WTC11 (cell line): Measurements from ENCODE around the gene LAPTM4A. TPM values are rescaled to one million over a fixed set of nuclear protein-coding genes. Genes with fewer than 3 reads are reported as not detected.

Experiments
- ATAC-seq: fragments of 200-7000 bp; cut with Tn5 transposase; 2 replicates; pipeline ENCODE4 v1.10.0; 2021; ENCODE audit warnings: mild to moderate bottlenecking, moderate library complexity
- CTCF ChIA-PET: fragments of 300-600 bp; sonication (Branson Sonifier 250); formaldehyde crosslinking; loops from one replicate; lab custom pipeline; 2021; ENCODE audit warnings: antibody characterized with exemption; lab: Charles Lee
- POLR2A ChIA-PET: fragments of 350-600 bp; sonication (Branson Sonifier 250); formaldehyde crosslinking; loops from one replicate; lab custom pipeline; 2021; ENCODE audit warnings: antibody characterized with exemption; lab: Charles Lee
- DNase-seq: peaks from one replicate; pipeline ENCODE4 v3.0.0; 2021; ENCODE audit warnings: low spot score
- H3K27ac Mint-ChIP-seq: 2 replicates; pipeline ENCODE4 v1.8.0; 2021; ENCODE audit warnings: mixed read lengths
- H3K27me3 Mint-ChIP-seq: 2 replicates; pipeline ENCODE4 v1.8.0; 2021; ENCODE audit warnings: low read depth, mild to moderate bottlenecking, moderate library complexity, mixed read lengths
- H3K36me3 Mint-ChIP-seq: 2 replicates; pipeline ENCODE4 v1.8.0; 2021; ENCODE audit warnings: mixed read lengths
- H3K4me1 Mint-ChIP-seq: 2 replicates; pipeline ENCODE4 v1.8.0; 2022; ENCODE audit warnings: mixed read lengths
- H3K4me3 Mint-ChIP-seq: 2 replicates; pipeline ENCODE4 v1.8.0; 2021; ENCODE audit warnings: mild to moderate bottlenecking, moderate library complexity, mixed read lengths
- H3K9me3 Mint-ChIP-seq: 2 replicates; pipeline ENCODE4 v1.8.0; 2021; ENCODE audit warnings: mixed read lengths
- CBFB ChIP-seq: sonication (generic); formaldehyde crosslinking; IDR thresholded peaks from 2 replicates; pipeline ENCODE4 v1.8.1; 2022; ENCODE audit warnings: mild to moderate bottlenecking, low read depth, missing genetic modification reagents
- FOXP4 ChIP-seq: sonication (generic); formaldehyde crosslinking; IDR thresholded peaks from 2 replicates; pipeline ENCODE4 v1.8.0; 2022; ENCODE audit warnings: mild to moderate bottlenecking, missing genetic modification reagents
- GTF2I ChIP-seq: fragments of 250-450 bp; sonication (Bioruptor Pico); conservative IDR thresholded peaks from 2 replicates; pipeline ENCODE4 v1.4.0; 2021; ENCODE audit warnings: mild to moderate bottlenecking
- IRF1 ChIP-seq: sonication (generic); formaldehyde crosslinking; IDR thresholded peaks from 2 replicates; pipeline ENCODE4 v1.8.0; 2023; ENCODE audit warnings: missing genetic modification reagents
- JUN ChIP-seq: sonication (generic); formaldehyde crosslinking; IDR thresholded peaks from 2 replicates; pipeline ENCODE4 v1.8.0; 2023; ENCODE audit warnings: mild to moderate bottlenecking, missing genetic modification reagents
- OVOL2 ChIP-seq: fragments of 250-450 bp; sonication (Bioruptor Pico); IDR thresholded peaks from 2 replicates; pipeline ENCODE4 v1.9.0; 2021; ENCODE audit warnings: mild to moderate bottlenecking, borderline replicate concordance
- PRRX2 ChIP-seq: fragments of 250-450 bp; sonication (Bioruptor Pico); IDR thresholded peaks from 2 replicates; pipeline ENCODE4 v1.8.0; 2021; ENCODE audit warnings: mild to moderate bottlenecking
- SP1 ChIP-seq: sonication (generic); formaldehyde crosslinking; conservative IDR thresholded peaks from 2 replicates; pipeline ENCODE4 v1.8.1; 2022; ENCODE audit warnings: missing genetic modification reagents
- STAT6 ChIP-seq: sonication (generic); formaldehyde crosslinking; conservative IDR thresholded peaks from 2 replicates; pipeline ENCODE4 v1.8.1; 2023; ENCODE audit warnings: mild to moderate bottlenecking, low read depth, missing genetic modification reagents, moderate library complexity
- TEAD4 ChIP-seq: sonication (generic); formaldehyde crosslinking; IDR thresholded peaks from 2 replicates; pipeline ENCODE4 v1.8.0; 2022; ENCODE audit warnings: mild to moderate bottlenecking, missing genetic modification reagents
- USF1 ChIP-seq: sonication (generic); formaldehyde crosslinking; IDR thresholded peaks from 2 replicates; pipeline ENCODE4 v1.8.0; 2022; ENCODE audit warnings: mild to moderate bottlenecking, missing genetic modification reagents
- ZNF121 ChIP-seq: sonication (generic); formaldehyde crosslinking; IDR thresholded peaks from 2 replicates; pipeline ENCODE4 v1.8.0; 2023; ENCODE audit warnings: missing genetic modification reagents
- ZNF396 ChIP-seq: fragments of 250-450 bp; sonication (Bioruptor Pico); IDR thresholded peaks from 2 replicates; pipeline ENCODE4 v1.8.0; 2021; ENCODE audit warnings: mild to moderate bottlenecking, moderate library complexity, borderline replicate concordance
- ZNF532 ChIP-seq: fragments of 250-450 bp; sonication (Bioruptor Pico); IDR thresholded peaks from 2 replicates; pipeline ENCODE4 v1.9.0; 2021; ENCODE audit warnings: mild to moderate bottlenecking, borderline replicate concordance
- total RNA-seq: library from RNA; stranded (reverse); gene quantifications from 3 replicates; pipeline ENCODE4 v1.2.3, GENCODE V29; 2021

Gene LAPTM4A
- total RNA-seq, 1 experiment from 2014 or later: 163 TPM

- no peak for TF ChIP-seq IRF1 (CRISPR knock-in tag)
- TF ChIP-seq ZNF532 (CRISPR knock-in tag): no peak
- TF ChIP-seq FOXP4 (CRISPR knock-in tag): no peak
- no peak for TF ChIP-seq OVOL2 (CRISPR knock-in tag)
- no peak for TF ChIP-seq GTF2I (CRISPR knock-in tag)
- TF ChIP-seq TEAD4 (CRISPR knock-in tag): no peak
- no peak for TF ChIP-seq SP1 (CRISPR knock-in tag)
- no peak for TF ChIP-seq CBFB (CRISPR knock-in tag)
- TF ChIP-seq PRRX2 (CRISPR knock-in tag): no peak
- no peak for TF ChIP-seq ZNF121 (CRISPR knock-in tag)
- TF ChIP-seq JUN (CRISPR knock-in tag): no peak
- TF ChIP-seq STAT6 (CRISPR knock-in tag): no peak
- TF ChIP-seq USF1 (CRISPR knock-in tag): no peak
- TF ChIP-seq ZNF396: no peak
- Mint-ChIP-seq H3K36me3 (0 out of 2 replicates have a peak, but pooled peaks cover 2% of the 10 kb centered on the region), H3K27me3 (peaks cover 14% of the 10 kb centered on the region), H3K27ac (no peak overlapping the region), H3K4me1 (peaks cover 25% of the 10 kb centered on the region), H3K4me3 (no peak overlapping the region), H3K9me3 (no peaks in the 10 kb centered on the region)
- no peak for DNase-seq
- CTCF ChIA-PET: interaction anchor here (0.6 to 6.7 kb wide), 8 partner anchors 36 to 359 kb away, joined by 3 to 62 read pairs (median 6); partner anchors contain the start of gene MATN3
- no peak for ATAC-seq
- POLR2A ChIA-PET: interaction anchor here (1.0 to 3.1 kb wide), 5 partner anchors 18 to 63 kb away, joined by 3 to 14 read pairs (median 5); partner anchors contain the start of gene WDR35
These were observed 912 bp upstream of the LAPTM4A start for GRCh38 chr2:20052229-20052851.
